NCI-H82 (cell line): ENCODE results near the gene C19orf33.
A peak's percentile ranks its signal among the peaks of the same experiment; 100 is the strongest.

Experiments used
- DNase-seq: peaks from one replicate; lab custom pipeline; 2025; lab: John Stamatoyannopoulos, UW

Gene C19orf33

GRCh38 chr19:38309615-38310278, 5.7 kb downstream of the C19orf33 start:
- DNase-seq: no peak

DNA sequence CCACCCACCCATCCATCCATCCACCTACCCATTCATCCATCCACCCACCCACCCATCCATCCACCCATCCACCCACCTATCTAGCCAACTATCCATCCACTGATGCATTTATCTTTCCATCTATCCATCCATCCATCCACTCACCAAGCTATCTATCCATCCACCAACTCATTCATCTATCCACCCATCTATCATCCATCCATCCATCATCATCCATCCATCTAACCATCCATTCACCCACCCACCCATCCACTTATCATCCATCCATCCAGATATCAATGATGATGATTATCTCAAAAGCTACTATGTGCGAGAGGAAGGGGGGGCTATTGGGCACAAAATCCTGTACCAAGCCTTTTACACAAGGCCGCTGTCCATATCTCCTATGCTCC, 6.2 kb downstream of the C19orf33 start:
- DNase-seq: no peak

GRCh38 chr19:38310986-38311385, 6.9 kb downstream of the C19orf33 start:
- no peak for DNase-seq

- DNase-seq: peak; percentile 99
Observed at GRCh38 chr19:38315657-38316476, 11.8 kb downstream of the C19orf33 start, which contains the start of gene YIF1B. Gene YIF1B, minus strand, starts transcription at chr19:38315947. Its CDS starts 30 bp downstream, at chr19:38315917.

DNA sequence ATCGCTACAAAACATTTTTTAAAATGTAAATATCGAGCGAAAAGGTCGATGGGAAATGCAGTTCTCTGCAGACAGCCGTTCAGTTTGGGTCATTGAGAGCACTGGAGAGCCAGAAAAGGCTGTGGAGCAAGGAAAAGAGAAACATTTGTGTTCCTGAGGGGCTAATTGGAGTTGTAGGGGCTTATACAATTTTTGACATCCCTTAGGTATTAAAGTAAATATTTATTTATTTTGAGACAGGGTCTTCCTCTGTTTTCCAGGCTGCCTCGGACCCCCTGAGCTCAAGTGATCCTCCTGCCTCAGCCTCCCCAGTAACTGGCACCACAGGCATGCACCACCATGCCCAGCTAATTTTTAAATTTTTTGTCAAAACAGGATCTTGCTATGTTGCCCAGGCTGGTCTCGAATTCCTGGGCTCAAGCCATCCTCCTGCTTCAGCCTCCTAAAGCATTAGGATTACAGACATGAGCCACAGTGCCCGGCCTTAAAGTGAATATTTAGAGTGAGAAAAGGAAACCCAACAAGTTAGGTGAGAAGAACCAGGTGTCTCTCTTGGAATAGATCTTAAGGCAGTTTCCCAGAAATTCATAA, 12.5 kb downstream of the C19orf33 start:
- DNase-seq: no peak

DNA sequence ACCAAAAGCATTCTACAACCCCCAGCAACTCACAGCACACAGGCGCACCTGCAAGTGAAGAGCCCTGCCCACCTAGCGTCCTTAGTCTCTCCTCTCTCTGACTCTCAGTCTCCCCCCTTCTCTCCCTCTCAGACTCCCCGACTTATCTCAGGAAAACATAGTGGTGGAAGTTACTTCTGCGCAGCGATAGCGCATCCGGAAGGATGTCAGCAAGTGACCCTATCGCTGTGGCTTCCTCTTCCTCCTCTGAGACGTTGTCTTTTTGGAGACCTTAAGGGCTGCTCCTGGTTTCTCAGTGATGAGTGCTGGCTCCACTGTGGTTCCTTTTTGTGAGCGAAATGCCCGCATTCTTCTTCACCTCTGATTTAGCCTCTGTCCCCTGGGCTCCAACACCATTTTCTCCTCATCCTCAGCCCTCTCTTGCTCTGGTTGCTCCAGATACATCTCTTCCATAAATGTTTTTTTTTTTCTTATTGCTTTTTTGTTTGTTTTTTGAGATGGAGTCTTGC, 13.1 kb downstream of the C19orf33 start:
- DNase-seq: no peak

DNA sequence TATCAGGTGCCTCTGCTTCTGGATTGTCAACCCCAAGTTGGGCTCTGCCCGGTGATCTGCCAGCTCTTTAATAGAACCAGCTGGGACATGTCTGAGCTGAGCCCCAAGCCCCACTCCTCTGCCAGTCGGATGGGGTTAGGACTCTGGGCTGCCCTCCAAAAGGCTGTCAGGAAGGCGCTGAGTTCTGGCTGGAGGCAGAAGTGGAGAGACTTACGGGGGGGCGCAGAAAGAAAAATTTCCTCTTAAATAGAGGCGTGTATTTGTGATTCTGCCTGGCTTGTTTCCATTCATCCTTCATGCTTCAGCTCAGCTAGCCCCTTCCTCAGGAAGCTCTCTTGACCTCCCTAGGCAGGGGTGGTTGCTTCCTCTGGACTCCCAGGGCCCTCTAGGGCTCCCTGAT, 14.6 kb downstream of the C19orf33 start:
- DNase-seq: no peak

GRCh38 chr19:38319421-38320258, 15.6 kb downstream of the C19orf33 start, which contains the start of gene KCNK6:
Gene KCNK6, plus strand, starts transcription at chr19:38319845. Its CDS starts 106 bp downstream, at chr19:38319951.
- peak; percentile 29 for DNase-seq

DNA sequence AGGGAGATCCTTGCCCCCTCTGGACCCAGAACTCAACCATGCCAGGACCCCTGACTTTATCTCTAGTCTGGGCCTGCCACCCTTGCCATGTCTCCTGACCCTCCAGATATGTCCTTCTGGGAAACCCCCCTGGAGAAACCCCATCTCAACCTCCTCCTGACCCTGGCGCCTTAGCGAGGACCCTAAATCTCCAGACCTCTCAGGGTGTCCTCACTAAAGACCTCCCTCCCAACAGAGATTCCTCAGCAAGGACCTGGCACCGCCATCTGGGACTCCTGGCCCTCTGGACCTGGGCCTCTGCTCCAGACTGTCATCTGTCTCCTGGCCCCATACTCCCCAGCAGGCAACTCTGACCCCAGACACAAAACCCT, 16.9 kb downstream of the C19orf33 start:
- no peak for DNase-seq

DNA sequence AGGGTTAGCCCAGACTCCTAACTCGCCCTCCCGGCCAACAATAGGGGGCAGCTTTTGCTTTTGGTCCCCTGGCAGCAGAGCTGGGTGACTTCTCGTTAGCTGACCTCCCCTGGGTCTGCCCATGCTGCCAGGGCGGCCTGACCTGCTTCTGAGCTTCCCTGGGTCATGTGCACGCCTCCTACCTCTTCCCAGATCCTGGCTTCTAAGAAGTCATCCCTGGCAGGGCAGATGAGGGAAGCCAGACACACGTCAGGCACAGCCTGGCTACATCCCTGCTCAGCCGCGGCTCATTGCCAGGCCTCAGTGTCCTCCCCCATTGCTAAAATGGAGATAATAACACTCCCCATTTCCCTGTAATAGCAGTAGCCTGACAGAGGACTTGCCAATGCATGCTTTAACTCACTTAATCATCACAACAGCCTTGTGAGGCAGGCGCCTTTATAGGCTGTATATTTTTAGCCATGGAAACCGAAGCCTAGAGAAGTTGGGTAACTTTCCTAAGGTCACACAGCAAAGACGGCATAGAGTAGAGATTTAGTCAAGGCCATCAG, 17.7 kb downstream of the C19orf33 start:
- DNase-seq: no peak

DNA sequence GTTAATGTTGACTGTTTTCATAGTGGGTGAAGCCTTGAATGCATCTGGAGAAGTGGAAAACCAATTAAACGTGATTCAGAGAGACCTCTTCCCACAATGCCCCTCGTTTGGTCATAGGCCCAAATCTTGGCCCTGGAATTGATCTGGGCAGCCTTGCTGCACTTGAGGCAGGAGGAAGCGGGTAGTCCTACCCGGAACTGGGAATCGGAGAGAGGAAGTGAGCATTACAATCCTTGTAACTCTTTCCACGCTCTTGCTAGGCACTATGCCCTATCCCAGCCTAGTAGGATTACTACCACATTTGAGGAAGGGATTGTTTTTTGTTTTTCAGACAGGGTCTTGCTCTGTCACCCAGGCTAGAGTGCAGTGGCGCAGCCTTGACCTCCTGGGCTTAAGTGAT, 19.2 kb downstream of the C19orf33 start:
- no peak for DNase-seq

DNA sequence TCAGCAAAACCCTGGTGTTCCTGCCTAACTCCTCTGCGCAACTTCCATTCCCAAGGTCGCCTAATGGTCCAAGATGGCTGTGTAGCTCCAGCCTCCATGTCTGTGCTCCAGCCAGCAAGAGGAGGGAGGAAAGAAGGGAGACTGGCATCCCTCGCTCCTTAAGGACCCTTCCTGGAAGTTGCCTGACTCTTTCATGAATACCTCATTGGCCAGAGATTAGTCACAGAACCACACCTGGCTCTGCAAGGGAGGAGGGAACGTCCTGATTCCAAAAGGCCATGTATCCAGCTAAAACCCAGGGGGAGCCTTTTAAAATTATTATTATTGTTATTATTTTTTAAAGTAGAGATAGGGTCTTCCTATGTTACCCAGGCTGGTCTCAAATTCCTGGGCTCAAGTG, 20.4 kb downstream of the C19orf33 start:
- no peak for DNase-seq

DNA sequence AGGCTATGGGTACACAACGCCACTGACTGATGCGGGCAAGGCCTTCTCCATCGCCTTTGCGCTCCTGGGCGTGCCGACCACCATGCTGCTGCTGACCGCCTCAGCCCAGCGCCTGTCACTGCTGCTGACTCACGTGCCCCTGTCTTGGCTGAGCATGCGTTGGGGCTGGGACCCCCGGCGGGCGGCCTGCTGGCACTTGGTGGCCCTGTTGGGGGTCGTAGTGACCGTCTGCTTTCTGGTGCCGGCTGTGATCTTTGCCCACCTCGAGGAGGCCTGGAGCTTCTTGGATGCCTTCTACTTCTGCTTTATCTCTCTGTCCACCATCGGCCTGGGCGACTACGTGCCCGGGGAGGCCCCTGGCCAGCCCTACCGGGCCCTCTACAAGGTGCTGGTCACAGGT, 22.5 kb downstream of the C19orf33 start:
- no peak for DNase-seq

DNA sequence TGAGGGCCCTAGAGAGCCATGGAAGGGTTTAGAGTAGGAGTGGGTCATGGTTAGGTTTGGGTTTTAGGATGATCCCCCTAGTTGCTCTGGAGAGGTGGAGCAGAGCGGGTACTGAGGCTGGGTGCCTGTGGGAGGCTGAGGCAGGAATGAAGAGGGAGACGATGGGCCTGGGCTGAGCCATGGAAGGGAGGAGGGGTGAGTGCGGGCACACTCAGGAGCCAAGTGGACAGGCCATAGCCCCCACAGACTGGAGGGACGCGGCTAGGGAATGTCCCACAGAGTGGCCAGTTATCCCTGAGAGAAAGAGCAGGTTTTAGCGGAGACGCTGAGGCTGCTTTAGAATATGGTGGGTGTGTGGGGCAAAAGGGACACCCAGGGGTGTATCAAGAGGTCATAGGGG, 25.6 kb downstream of the C19orf33 start:
- DNase-seq: no peak

- no peak for DNase-seq
Observed at GRCh38 chr19:38331728-38332127, 27.7 kb downstream of the C19orf33 start.

GRCh38 chr19:38333245-38333644, 29.2 kb downstream of the C19orf33 start:
- no peak for DNase-seq

GRCh38 chr19:38335949-38336637, 32.0 kb downstream of the C19orf33 start:
- DNase-seq: peak; percentile 98

- DNase-seq: peak; percentile 98
Observed at GRCh38 chr19:38336638-38337359, 32.7 kb downstream of the C19orf33 start.

- DNase-seq: peak; percentile 60
Observed at GRCh38 chr19:38337360-38337653, 33.3 kb downstream of the C19orf33 start.

DNA sequence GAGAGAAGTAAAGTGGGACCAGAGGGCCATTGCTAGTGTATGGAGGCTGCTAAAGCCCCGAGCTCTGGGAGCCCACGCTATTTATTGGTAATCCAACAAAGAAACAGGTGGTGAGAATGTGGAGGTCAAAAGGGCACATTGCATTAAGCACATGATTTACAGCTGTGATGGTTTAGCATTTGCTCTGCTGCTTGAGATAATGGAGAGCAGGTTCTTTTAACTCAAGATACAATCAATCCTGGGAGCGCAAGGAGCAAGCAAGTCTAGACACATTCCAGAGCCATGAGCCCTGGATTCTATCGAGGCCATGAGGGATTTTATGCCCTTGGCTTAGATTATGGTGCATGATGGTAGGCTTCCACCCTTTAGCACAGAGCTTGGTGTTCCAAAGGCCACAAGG, 35.0 kb downstream of the C19orf33 start:
- DNase-seq: peak; percentile 85
